Measurements from ENCODE around the gene ABCC11. TPM values are rescaled to one million over a fixed set of nuclear protein-coding genes. Genes with fewer than 3 reads are reported as not detected.
"Not testable (repeated sequence)": the region's sequence is repeated elsewhere in the genome, so short reads cannot be mapped to it uniquely, and the experiment has no call there.

The ABCC11 gene
- total RNA-seq, 6 experiments from 2014 or later = 0.05 to 0.26 (median 0.12) TPM; not detected in 3

- Mint-ChIP-seq H3K36me3 (ENCODE audit: low read depth) (no peaks in the 10 kb centered on the region), H3K9me3 (no peaks in the 10 kb centered on the region), H3K4me1 (ENCODE audit: low read depth) (no peaks in the 10 kb centered on the region), H3K27ac (no peak overlapping the region), H3K4me3 (no peak overlapping the region), H3K27me3 (ENCODE audit: insufficient read depth) (peaks cover 19% of the 10 kb centered on the region)
- no peak for TF ChIP-seq CTCF (IDR thresholded peaks at IDR 0.05)
- no peak for DNase-seq
Measured at GRCh38 chr16:48193846-48194245, 53.5 kb downstream of the ABCC11 start.

GRCh38 chr16:48188449-48189102 is 58.8 kb downstream of the ABCC11 start:
- no peak overlapping the region; the same call in 1 of the 2 replicates for H3K4me3 Mint-ChIP-seq
- TF ChIP-seq CTCF (IDR thresholded peaks at IDR 0.05) = no peak
- no peaks in the 10 kb centered on the region for H3K4me1 Mint-ChIP-seq (ENCODE audit: low read depth)
- no peak for DNase-seq
- no peak overlapping the region for H3K27ac Mint-ChIP-seq
- H3K36me3 Mint-ChIP-seq (ENCODE audit: low read depth) = no peaks in the 10 kb centered on the region
- peaks cover 30% of the 10 kb centered on the region for H3K27me3 Mint-ChIP-seq (ENCODE audit: insufficient read depth)
- no peaks in the 10 kb centered on the region for H3K9me3 Mint-ChIP-seq

GRCh38 chr16:48187779-48188178 is 59.6 kb downstream of the ABCC11 start:
- peaks cover 30% of the 10 kb centered on the region for H3K27me3 Mint-ChIP-seq (ENCODE audit: insufficient read depth)
- no peak for TF ChIP-seq CTCF (IDR thresholded peaks at IDR 0.05)
- H3K4me3 Mint-ChIP-seq = no peak overlapping the region
- no peak overlapping the region for H3K27ac Mint-ChIP-seq
- no peak for DNase-seq
- H3K9me3 Mint-ChIP-seq = no peaks in the 10 kb centered on the region
- no peaks in the 10 kb centered on the region for H3K36me3 Mint-ChIP-seq (ENCODE audit: low read depth)
- no peaks in the 10 kb centered on the region for H3K4me1 Mint-ChIP-seq (ENCODE audit: low read depth)

GRCh38 chr16:48184681-48185080 is 62.7 kb downstream of the ABCC11 start:
- no peak for DNase-seq

GRCh38 chr16:48182979-48183537 is 64.3 kb downstream of the ABCC11 start:
- Mint-ChIP-seq H3K4me1 (ENCODE audit: low read depth) (no peaks in the 10 kb centered on the region), H3K4me3 (no peak overlapping the region), H3K27ac (no peak overlapping the region), H3K9me3 (no peaks in the 10 kb centered on the region), H3K27me3 (ENCODE audit: insufficient read depth) (peaks cover 26% of the 10 kb centered on the region), H3K36me3 (ENCODE audit: low read depth) (no peaks in the 10 kb centered on the region)
- DNase-seq = no peak
- TF ChIP-seq CTCF (IDR thresholded peaks at IDR 0.05) = no peak

More at GRCh38 chr16:48184681-48185080, 62.7 kb downstream of the ABCC11 start:
- Mint-ChIP-seq H3K4me1 (ENCODE audit: low read depth) (no peaks in the 10 kb centered on the region), H3K27me3 (ENCODE audit: insufficient read depth) (peaks cover 16% of the 10 kb centered on the region), H3K9me3 (no peaks in the 10 kb centered on the region), H3K4me3 (no peak overlapping the region), H3K27ac (no peak overlapping the region), H3K36me3 (ENCODE audit: low read depth) (no peaks in the 10 kb centered on the region)
- TF ChIP-seq CTCF (IDR thresholded peaks at IDR 0.05) = no peak

- H3K27ac Mint-ChIP-seq; H3K9me3 Mint-ChIP-seq; H3K4me3 Mint-ChIP-seq; DNase-seq; H3K36me3 Mint-ChIP-seq (ENCODE audit: low read depth); H3K4me1 Mint-ChIP-seq (ENCODE audit: low read depth): not testable (repeated sequence)
- peaks cover 24% of the 10 kb centered on the region for H3K27me3 Mint-ChIP-seq (ENCODE audit: insufficient read depth)
Measured at GRCh38 chr16:48181746-48182520, 65.4 kb downstream of the ABCC11 start.

Measured in HFFc6 (cell line).